ENCODE data around the gene CHN2. TPM values are rescaled to one million over a fixed set of nuclear protein-coding genes. Genes with fewer than 3 reads are reported as not detected.

CHN2 gene
- total RNA-seq, 1 experiment from 2014 or later, result 2.1 TPM

DNA sequence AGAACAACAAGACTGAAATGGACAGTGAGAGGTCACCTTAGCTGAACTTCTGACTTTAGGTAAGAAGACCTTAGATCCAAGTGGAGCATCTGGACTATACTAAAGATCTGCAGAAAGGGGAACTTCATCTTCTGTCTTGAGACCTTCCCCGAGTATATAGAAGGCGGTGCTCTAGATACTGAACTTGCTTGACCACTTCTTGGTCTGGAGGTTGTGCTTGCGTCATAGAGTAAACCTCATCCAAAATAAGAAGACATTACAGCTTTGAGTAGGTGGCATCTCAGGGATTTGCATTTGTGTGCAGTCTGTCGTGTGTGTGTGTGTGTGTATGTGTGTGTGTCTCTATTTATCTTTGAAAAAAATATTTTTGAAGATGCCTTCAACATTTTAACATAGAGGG lies 157.5 kb downstream of the CHN2 start:
- CTCF ChIA-PET, result no interaction called here
- Histone ChIP-seq H3K9me3 (ENCODE audit: control insufficient read depth in 1 of 2, insufficient read depth in 1 of 2, low read depth in 1 of 2, low read length in 2 of 2) (no peaks in the 10 kb centered on the region), H3K9me2 (ENCODE audit: insufficient read depth) (no peaks in the 10 kb centered on the region), H3K4me2 (ENCODE audit: low read length) (no peak overlapping the region), H2AFZ (ENCODE audit: low read depth, low read length, poor library complexity, severe bottlenecking) (no peak overlapping the region), H3K4me1 (ENCODE audit: control insufficient read depth in 1 of 2, insufficient read depth in 2 of 2, low read length in 2 of 2) (no peaks in the 10 kb centered on the region), H3K4me3 (replicated peaks in 1 of 2; ENCODE audit: low read depth in 1 of 2, low read length in 2 of 2) (no peak overlapping the region), H3K9ac (ENCODE audit: low read length) (no peak overlapping the region), H4K20me1 (ENCODE audit: insufficient read depth) (no peaks in the 10 kb centered on the region), H3K36me3 (ENCODE audit: control insufficient read depth in 1 of 2, insufficient read depth in 2 of 2, low read length in 2 of 2) (no peaks in the 10 kb centered on the region), H3K79me2 (ENCODE audit: insufficient read depth, low read length) (no peaks in the 10 kb centered on the region), H3K27ac (ENCODE audit: low read depth, low read length) (no peak overlapping the region), H3K27me3 (ENCODE audit: insufficient read depth, low read length) (no peaks in the 10 kb centered on the region)
- TF ChIP-seq FOSL1 (IDR thresholded peaks at IDR 0.05; ENCODE audit: low read depth), result no peak
- TF ChIP-seq CBX3 (IDR thresholded peaks at IDR 0.05; ENCODE audit: low read depth), result no peak
- TF ChIP-seq SP1 (IDR thresholded peaks at IDR 0.05; ENCODE audit: low read depth), result no peak
- TF ChIP-seq SIN3A (IDR thresholded peaks at IDR 0.05; ENCODE audit: low read depth), result no peak
- TF ChIP-seq, protein P1, sequence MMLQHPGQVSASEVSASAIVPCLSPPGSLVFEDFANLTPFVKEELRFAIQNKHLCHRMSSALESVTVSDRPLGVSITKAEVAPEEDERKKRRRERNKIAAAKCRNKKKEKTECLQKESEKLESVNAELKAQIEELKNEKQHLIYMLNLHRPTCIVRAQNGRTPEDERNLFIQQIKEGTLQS (IDR thresholded peaks at IDR 0.05), result no peak
- TF ChIP-seq ZFX (IDR thresholded peaks at IDR 0.05), result no peak
- no peak for TF ChIP-seq TCF7L2 (IDR thresholded peaks at IDR 0.05; ENCODE audit: borderline replicate concordance, extremely low read depth, insufficient read depth, insufficient read length)
- TF ChIP-seq CTCF (IDR thresholded peaks at IDR 0.05 in 2 of 3, conservative IDR thresholded peaks at IDR 0.05 in 1 of 3; ENCODE audit: borderline replicate concordance in 1 of 3, insufficient read depth in 1 of 3, low read depth in 2 of 3, low read length in 2 of 3), result no peak
- TF ChIP-seq EZH2phosphoT487 (IDR thresholded peaks at IDR 0.05; ENCODE audit: borderline replicate concordance), result no peak
- no peak for TF ChIP-seq POLR2A (IDR thresholded peaks at IDR 0.05; ENCODE audit: borderline replicate concordance, extremely low read depth, insufficient read depth, insufficient read length)
- no peak for TF ChIP-seq YY1 (IDR thresholded peaks at IDR 0.05; ENCODE audit: extremely low read depth, insufficient replicate concordance, low read depth, low read length)
- TF ChIP-seq JUND (IDR thresholded peaks at IDR 0.05), result no peak
- TF ChIP-seq MAX (IDR thresholded peaks at IDR 0.05), result no peak
- TF ChIP-seq ZBTB33 (IDR thresholded peaks at IDR 0.05; ENCODE audit: extremely low read depth, insufficient replicate concordance, low read length), result no peak
- TF ChIP-seq RAD21 (IDR thresholded peaks at IDR 0.05; ENCODE audit: low read depth), result no peak
- no TSS peak for BruUV-seq (replicated peaks)
- no peak for ATAC-seq
- intact Hi-C loops (cut with micrococcal nuclease), result no loop called here
- RAD21 ChIA-PET (ENCODE audit: low non-redundant PET in 1 of 2, low total read pairs in 2 of 2, uncharacterized antibody in 2 of 2, unreplicated experiment in 2 of 2), result no interaction called here
- POLR2A ChIA-PET, result no interaction called here
- no peak for DNase-seq (ENCODE audit: low read depth, low spot score)

All from HCT116 (cell line).